Stomach (tissue), 4 donors: Measurements from ENCODE around the gene USP7.

Source experiments
- CTCF ChIP-seq, 7 experiments: fragments of 450-650 bp in 4 of 7; fragments of 200-600 bp in 3 of 7; sonication (generic) in 3 of 7; IDR thresholded peaks; one replicate each; pipeline ENCODE4 v1.5.1; 2016 to 2019; ENCODE audit warnings: antibody characterized with exemption in 7 of 7, control low read depth in 2 of 7, mild to moderate bottlenecking in 1 of 7
- EP300 ChIP-seq: sonication (generic); formaldehyde crosslinking; IDR thresholded peaks from one replicate; pipeline ENCODE4 v1.6.1; 2017; ENCODE audit warnings: antibody characterized with exemption
- POLR2A ChIP-seq, 4 donors: fragments of 450-650 bp; IDR thresholded peaks; one replicate each; pipeline ENCODE4 v1.6.1; 2016; ENCODE audit warnings: antibody characterized with exemption in 4 of 4, control low read depth in 2 of 4, mild to moderate bottlenecking in 1 of 4, moderate library complexity in 1 of 4
- POLR2AphosphoS5 ChIP-seq, 3 donors: sonication (generic); formaldehyde crosslinking; IDR thresholded peaks; one replicate each; pipeline ENCODE4 v1.6.1; 2016; ENCODE audit warnings: antibody characterized with exemption in 3 of 3

DNA sequence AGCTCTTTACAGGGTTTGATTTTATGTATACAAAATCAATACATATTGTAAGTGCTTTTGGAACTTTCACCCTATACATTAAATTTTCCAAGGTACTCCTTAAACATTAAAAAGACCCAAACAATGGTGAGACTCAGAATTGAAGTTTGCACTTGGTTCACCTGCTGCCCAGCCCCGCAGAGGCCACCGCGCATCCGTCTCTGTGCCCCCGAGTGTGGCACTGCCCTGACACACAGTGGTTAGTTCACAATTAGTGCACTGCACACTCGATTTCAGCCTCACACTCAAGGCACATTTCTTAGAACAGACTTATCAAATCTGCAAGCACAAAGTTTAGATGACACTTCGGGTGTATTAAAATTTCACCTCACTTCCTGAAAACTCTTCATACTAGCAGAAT is 38.3 kb downstream of the USP7 start:
- TF ChIP-seq CTCF (IDR thresholded peaks at IDR 0.05) (no peak), POLR2A (IDR thresholded peaks at IDR 0.05) (no peak), POLR2AphosphoS5 (IDR thresholded peaks at IDR 0.05) (no peak), EP300 (no peak)
